Astrocyte of the cerebellum (primary cell): ENCODE measurements around the gene IGFLR1.
A peak's percentile ranks its signal among the peaks of the same experiment; 100 is the strongest.

Experiments
- DNase-seq: peaks from one replicate; pipeline ENCODE4 v3.0.0-alpha.2; 2011; ENCODE audit warnings: low read depth
- H3K4me3 ChIP-seq: 2 replicates; pipeline ENCODE4 v1.5.1; 2011; ENCODE audit warnings: mild to moderate bottlenecking, low read depth, low read length, moderate library complexity
- in situ Hi-C: cut with HindIII; loops from 2 replicates; pipeline ENCODE4 v1.10.0; 2017; ENCODE audit warnings: low sequenced_read_pairs
- TF ChIP-seq, protein P1 (sequence below): IDR thresholded peaks from 2 replicates; pipeline ENCODE4 v1.5.1; 2012; ENCODE audit warnings: low read length, low read depth, moderate library complexity, mild to moderate bottlenecking; ENCODE audit errors: missing control alignments

IGFLR1 gene

GRCh38 chr19:35760711-35761349 is 18.6 kb upstream of the IGFLR1 start:
- DNase-seq, result no peak
- in situ Hi-C loops, result no loop called here
- TF ChIP-seq, protein P1, sequence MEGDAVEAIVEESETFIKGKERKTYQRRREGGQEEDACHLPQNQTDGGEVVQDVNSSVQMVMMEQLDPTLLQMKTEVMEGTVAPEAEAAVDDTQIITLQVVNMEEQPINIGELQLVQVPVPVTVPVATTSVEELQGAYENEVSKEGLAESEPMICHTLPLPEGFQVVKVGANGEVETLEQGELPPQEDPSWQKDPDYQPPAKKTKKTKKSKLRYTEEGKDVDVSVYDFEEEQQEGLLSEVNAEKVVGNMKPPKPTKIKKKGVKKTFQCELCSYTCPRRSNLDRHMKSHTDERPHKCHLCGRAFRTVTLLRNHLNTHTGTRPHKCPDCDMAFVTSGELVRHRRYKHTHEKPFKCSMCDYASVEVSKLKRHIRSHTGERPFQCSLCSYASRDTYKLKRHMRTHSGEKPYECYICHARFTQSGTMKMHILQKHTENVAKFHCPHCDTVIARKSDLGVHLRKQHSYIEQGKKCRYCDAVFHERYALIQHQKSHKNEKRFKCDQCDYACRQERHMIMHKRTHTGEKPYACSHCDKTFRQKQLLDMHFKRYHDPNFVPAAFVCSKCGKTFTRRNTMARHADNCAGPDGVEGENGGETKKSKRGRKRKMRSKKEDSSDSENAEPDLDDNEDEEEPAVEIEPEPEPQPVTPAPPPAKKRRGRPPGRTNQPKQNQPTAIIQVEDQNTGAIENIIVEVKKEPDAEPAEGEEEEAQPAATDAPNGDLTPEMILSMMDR, result no peak
- no peak overlapping the region for H3K4me3 ChIP-seq

DNA sequence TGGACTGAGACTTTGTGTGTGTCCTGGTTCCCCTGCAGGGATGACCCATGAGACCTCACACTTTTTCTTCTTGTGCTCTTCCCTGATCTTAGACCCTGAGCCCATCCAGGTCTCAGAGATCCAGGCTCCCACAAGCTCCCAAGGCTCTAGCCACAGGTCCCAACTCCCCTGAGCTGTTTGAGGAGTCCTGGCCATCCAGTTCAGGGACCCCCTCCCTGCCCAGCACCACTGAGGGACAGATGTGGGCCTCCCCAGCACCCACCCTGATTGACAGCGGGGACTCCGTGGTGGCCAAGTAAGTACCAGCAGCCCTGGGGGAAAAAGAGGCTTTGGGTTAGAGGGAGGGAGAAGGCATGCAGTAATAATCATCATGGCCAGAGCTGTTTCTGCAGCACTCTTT is 17.4 kb upstream of the IGFLR1 start:
- in situ Hi-C loops, result no loop called here
- no peak overlapping the region for H3K4me3 ChIP-seq
- TF ChIP-seq, protein P1, result no peak
- DNase-seq, result no peak

DNA sequence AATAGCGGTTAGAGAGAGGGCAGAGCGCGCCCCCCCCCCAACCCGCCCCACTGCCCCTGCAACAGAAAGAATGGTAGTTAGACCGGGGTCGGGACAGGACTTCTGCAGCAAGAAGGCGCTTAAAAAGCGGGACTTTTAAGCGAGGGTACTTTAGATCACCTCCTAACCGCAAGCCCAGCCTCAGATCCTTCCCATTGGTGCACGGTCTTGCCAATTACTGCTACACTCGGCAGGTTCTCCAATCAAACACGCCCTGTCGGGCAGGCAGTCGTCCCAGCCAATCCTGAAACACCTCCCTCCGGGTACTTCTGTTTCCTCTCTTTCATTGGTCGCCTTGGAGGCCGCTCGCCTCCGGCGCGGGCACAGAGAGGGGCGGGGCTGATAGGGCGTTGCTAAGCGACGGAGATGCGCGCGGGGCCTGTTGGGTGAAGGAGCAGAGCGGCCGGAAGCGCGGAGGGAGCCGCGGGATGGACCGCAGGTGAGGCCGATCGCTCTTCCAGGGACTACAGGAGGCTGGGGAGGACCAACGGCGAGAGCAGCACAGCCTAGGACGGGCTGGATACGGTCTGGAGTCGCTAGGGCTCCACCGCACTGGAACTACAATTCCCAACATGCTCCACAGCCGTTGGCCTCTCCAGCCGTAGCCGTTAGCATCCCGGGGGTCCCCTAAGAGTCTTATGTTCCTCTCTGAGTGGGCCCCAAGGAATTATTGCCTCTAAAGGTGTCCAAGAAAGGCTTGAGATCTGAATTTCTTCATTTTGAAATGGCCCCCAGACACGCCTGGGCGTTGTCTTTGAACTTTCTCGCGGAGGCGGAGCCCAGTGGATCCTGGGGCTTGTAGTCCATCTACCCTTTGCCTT is 15.7 kb upstream of the IGFLR1 start, which contains the start of gene PROSER3:
PROSER3 (plus strand) TSS at position 428 of the 860 bp plus-strand sequence; CDS start at position 468, 40 bp downstream.
- in situ Hi-C loops, result no loop called here
- TF ChIP-seq, protein P1, result no peak
- peak within 1 kb of the TSS; percentile 94 for H3K4me3 ChIP-seq
- DNase-seq, result peak; percentile 99

- in situ Hi-C loops, result no loop called here
- TF ChIP-seq, protein P1, result no peak
- peak; percentile 86 for DNase-seq
- peak overlapping the region; percentile 94 for H3K4me3 ChIP-seq
Observed at GRCh38 chr19:35757231-35757748, 15.0 kb upstream of the IGFLR1 start.

DNA sequence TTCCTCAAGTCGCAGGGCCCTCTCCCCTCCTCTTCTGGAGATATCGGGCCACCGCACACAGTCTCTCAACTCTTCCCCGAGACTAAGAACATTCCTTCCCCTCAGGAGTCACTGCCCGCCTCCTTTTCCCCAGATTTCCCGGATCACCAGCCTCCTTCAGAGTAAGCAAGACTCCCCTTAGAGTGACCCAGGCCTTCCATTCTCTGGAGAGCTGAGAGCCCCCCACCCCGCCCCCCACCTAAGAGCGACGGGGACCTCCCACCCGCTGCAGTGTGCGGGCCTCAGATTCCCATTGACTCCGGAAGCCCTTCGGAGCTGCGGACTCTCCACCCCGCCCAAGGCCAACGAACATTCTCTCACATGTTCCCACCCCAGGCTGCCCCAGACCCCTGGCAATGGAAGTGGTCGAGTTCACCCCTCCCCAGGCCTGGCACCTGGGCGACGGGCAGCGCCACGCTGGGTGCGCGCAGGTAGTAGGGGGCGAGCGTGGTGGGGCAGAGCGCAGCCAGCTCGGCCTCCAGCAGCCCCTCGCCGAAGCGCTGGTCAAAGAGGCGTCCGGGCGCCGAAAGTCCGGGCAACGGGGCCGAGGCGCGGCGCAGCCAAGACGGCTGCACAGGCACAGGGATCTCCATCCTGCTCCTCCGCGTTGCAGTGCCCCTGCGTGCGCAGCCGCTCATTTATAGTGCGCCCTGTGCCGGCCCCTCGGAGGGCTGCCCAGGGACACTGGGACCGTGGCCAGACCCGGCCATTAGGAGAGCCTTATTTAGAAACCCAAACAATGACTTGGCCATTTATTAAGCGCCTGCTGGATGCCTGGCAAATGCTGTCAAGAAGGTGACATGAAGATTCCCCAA is 14.4 kb upstream of the IGFLR1 start, which contains the start of gene HSPB6:
HSPB6 (minus strand) TSS at position 653 of the 854 bp plus-strand sequence; CDS start at position 632, 21 bp downstream.
- in situ Hi-C loops, result no loop called here
- peak; percentile 16 for DNase-seq
- TF ChIP-seq, protein P1, result no peak

More for the DNA sequence above, 14.4 kb upstream of the IGFLR1 start, which contains the start of gene HSPB6:
- H3K4me3 ChIP-seq, result peak within 1 kb of the TSS; percentile 94
